ENCODE results near the gene VMAC. TPM values are rescaled to one million over a fixed set of nuclear protein-coding genes. Genes with fewer than 3 reads are reported as not detected.

Gene VMAC
- total and polyA plus RNA-seq, 2 of the 13 experiments (the other 11 are each of a cell fraction or from before 2014, with no cell fraction given), result 2.4 TPM

- TF ChIP-seq, protein P1, sequence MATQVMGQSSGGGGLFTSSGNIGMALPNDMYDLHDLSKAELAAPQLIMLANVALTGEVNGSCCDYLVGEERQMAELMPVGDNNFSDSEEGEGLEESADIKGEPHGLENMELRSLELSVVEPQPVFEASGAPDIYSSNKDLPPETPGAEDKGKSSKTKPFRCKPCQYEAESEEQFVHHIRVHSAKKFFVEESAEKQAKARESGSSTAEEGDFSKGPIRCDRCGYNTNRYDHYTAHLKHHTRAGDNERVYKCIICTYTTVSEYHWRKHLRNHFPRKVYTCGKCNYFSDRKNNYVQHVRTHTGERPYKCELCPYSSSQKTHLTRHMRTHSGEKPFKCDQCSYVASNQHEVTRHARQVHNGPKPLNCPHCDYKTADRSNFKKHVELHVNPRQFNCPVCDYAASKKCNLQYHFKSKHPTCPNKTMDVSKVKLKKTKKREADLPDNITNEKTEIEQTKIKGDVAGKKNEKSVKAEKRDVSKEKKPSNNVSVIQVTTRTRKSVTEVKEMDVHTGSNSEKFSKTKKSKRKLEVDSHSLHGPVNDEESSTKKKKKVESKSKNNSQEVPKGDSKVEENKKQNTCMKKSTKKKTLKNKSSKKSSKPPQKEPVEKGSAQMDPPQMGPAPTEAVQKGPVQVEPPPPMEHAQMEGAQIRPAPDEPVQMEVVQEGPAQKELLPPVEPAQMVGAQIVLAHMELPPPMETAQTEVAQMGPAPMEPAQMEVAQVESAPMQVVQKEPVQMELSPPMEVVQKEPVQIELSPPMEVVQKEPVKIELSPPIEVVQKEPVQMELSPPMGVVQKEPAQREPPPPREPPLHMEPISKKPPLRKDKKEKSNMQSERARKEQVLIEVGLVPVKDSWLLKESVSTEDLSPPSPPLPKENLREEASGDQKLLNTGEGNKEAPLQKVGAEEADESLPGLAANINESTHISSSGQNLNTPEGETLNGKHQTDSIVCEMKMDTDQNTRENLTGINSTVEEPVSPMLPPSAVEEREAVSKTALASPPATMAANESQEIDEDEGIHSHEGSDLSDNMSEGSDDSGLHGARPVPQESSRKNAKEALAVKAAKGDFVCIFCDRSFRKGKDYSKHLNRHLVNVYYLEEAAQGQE (IDR thresholded peaks at IDR 0.05; ENCODE audit: borderline replicate concordance in 1 of 2, low read depth in 1 of 2, low read length in 2 of 2), result peak in 1 of 2 experiments; percentile 9; a peak in 1 of 4 replicates
- TF ChIP-seq KAT8 (CRISPR knock-in tag; IDR thresholded peaks at IDR 0.05) (peak; percentile 57; the same call in 1 of the 2 replicates), PPARG (CRISPR knock-in tag; conservative IDR thresholded peaks at IDR 0.05) (peak; percentile 84), AKNA (CRISPR knock-in tag; IDR thresholded peaks at IDR 0.05; ENCODE audit: borderline replicate concordance) (no peak), ZNF331 (CRISPR knock-in tag; IDR thresholded peaks at IDR 0.05) (no peak; the same call in none of the 2 replicates), ZMAT3 (CRISPR knock-in tag; conservative IDR thresholded peaks at IDR 0.05) (peak; percentile 66; the same call in 1 of the 2 replicates), ZNF24 (IDR thresholded peaks at IDR 0.05) (0 out of 2 replicates have a peak, but pooled peaks have one; percentile 56), FOSL1 (CRISPR knock-in tag; IDR thresholded peaks at IDR 0.05; ENCODE audit: borderline replicate concordance) (no peak), ARNT (IDR thresholded peaks at IDR 0.05) (no peak), PAWR (CRISPR knock-in tag; IDR thresholded peaks at IDR 0.05; ENCODE audit: borderline replicate concordance) (no peak), ZNF75D (CRISPR knock-in tag; IDR thresholded peaks at IDR 0.05; ENCODE audit: borderline replicate concordance) (no peak), ZNF570 (CRISPR knock-in tag; IDR thresholded peaks at IDR 0.05; ENCODE audit: borderline replicate concordance) (no peak), ZNF180 (CRISPR knock-in tag; IDR thresholded peaks at IDR 0.05; ENCODE audit: borderline replicate concordance, low read depth) (no peak), NCOR1 (IDR thresholded peaks at IDR 0.05; ENCODE audit: borderline replicate concordance, low read length) (peak; percentile 77; the same call in 1 of the 2 replicates), ZNF629 (CRISPR knock-in tag; conservative IDR thresholded peaks at IDR 0.05) (peak; percentile 94)
- TF ChIP-seq, protein P2, sequence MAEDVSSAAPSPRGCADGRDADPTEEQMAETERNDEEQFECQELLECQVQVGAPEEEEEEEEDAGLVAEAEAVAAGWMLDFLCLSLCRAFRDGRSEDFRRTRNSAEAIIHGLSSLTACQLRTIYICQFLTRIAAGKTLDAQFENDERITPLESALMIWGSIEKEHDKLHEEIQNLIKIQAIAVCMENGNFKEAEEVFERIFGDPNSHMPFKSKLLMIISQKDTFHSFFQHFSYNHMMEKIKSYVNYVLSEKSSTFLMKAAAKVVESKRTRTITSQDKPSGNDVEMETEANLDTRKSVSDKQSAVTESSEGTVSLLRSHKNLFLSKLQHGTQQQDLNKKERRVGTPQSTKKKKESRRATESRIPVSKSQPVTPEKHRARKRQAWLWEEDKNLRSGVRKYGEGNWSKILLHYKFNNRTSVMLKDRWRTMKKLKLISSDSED (CRISPR knock-in tag; IDR thresholded peaks at IDR 0.05), result no peak
- TF ChIP-seq, protein P3, sequence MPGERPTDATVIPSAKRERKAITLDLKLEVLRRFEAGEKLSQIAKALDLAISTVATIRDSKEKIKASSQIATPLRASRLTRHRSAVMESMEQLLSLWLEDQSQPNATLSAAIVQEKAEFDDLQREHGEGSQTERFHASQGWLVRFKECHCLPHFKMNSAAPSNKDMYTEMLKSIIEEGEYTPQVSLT (CRISPR knock-in tag; IDR thresholded peaks at IDR 0.05; ENCODE audit: borderline replicate concordance, low read depth), result no peak
- TF ChIP-seq, protein P4, sequence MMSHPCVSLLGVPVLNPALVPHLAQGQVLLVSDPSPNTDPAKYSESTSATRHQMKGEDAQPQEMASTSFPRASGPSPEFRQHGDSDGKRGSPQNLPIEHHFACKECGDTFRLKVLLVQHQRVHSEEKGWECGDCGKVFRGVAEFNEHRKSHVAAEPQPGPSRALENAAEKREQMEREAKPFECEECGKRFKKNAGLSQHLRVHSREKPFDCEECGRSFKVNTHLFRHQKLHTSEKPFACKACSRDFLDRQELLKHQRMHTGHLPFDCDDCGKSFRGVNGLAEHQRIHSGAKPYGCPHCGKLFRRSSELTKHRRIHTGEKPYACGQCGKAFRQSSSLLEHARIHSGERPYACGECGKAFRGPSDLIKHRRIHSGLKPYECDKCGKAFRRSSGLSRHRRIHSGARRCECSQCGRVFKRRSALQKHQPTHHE (CRISPR knock-in tag; IDR thresholded peaks at IDR 0.05; ENCODE audit: borderline replicate concordance), result peak; percentile 69; the same call in 1 of the 2 replicates
Measured at GRCh38 chr19:5880604-5881078, 24.0 kb upstream of the VMAC start (continued).
